H9 (cell line): ENCODE data around the gene ATP5IF1. TPM values are rescaled to one million over a fixed set of nuclear protein-coding genes. Genes with fewer than 3 reads are reported as not detected.

Experiments
- DNase-seq: peaks from one replicate; pipeline ENCODE4 v3.0.0-alpha.2; 2017
- H2AFZ ChIP-seq: one replicate; pipeline ENCODE4 v1.6.1; 2013; ENCODE audit warnings: mild to moderate bottlenecking, low read length, control low read depth, moderate library complexity
- H2AK5ac ChIP-seq: 2 replicates; pipeline ENCODE4 v1.6.1; 2013; ENCODE audit warnings: low read length, control low read depth, mixed read lengths; ENCODE audit not compliant: insufficient read length
- H2BK120ac ChIP-seq: one replicate; pipeline ENCODE4 v1.6.1; 2013; ENCODE audit warnings: low read depth, mild to moderate bottlenecking, low read length, control low read depth, inconsistent platforms; ENCODE audit not compliant: poor library complexity, severe bottlenecking
- H2BK12ac ChIP-seq: 2 replicates; pipeline ENCODE4 v1.6.1; 2013; ENCODE audit warnings: low read length, control low read depth, mixed read lengths, low read depth; ENCODE audit not compliant: insufficient read length
- H2BK15ac ChIP-seq: 2 replicates; pipeline ENCODE4 v1.6.1; 2013; ENCODE audit warnings: low read depth, low read length, control low read depth
- H2BK20ac ChIP-seq: one replicate; pipeline ENCODE4 v1.6.1; 2013; ENCODE audit warnings: low read depth, mild to moderate bottlenecking, low read length, control low read depth, inconsistent platforms; ENCODE audit not compliant: poor library complexity, severe bottlenecking
- H2BK5ac ChIP-seq: 2 replicates; pipeline ENCODE4 v1.6.1; 2013; ENCODE audit warnings: low read length, control low read depth, mixed read lengths; ENCODE audit not compliant: insufficient read length
- H3K14ac ChIP-seq: 2 replicates; pipeline ENCODE4 v1.6.1; 2013; ENCODE audit warnings: low read length, control low read depth; ENCODE audit not compliant: insufficient read depth
- H3K18ac ChIP-seq: 2 replicates; pipeline ENCODE4 v1.6.1; 2013; ENCODE audit warnings: low read depth, mild to moderate bottlenecking, mixed read lengths, low read length, control low read depth; ENCODE audit not compliant: insufficient read length
- H3K23ac ChIP-seq: 2 replicates; pipeline ENCODE4 v1.6.1; 2013; ENCODE audit warnings: low read length, control low read depth, mixed read lengths, low read depth; ENCODE audit not compliant: insufficient read length
- H3K23me2 ChIP-seq: 2 replicates; pipeline ENCODE4 v1.6.1; 2013; ENCODE audit warnings: low read depth, mild to moderate bottlenecking, mixed read lengths, low read length, control low read depth; ENCODE audit not compliant: insufficient read length, poor library complexity, severe bottlenecking
- H3K27ac ChIP-seq: 2 replicates; pipeline ENCODE4 v1.5.1; 2013; ENCODE audit warnings: low read length, control low read depth, mixed read lengths, low read depth; ENCODE audit not compliant: insufficient read length
- H3K27me3 ChIP-seq: 2 replicates; pipeline ENCODE4 v1.6.1; 2013; ENCODE audit warnings: low read length, control low read depth, inconsistent platforms; ENCODE audit not compliant: insufficient read depth
- H3K4ac ChIP-seq: 2 replicates; pipeline ENCODE4 v1.6.1; 2013; ENCODE audit warnings: low read depth, mild to moderate bottlenecking, control low read depth, inconsistent platforms, low read length, moderate library complexity
- H3K4me1 ChIP-seq: 2 replicates; pipeline ENCODE4 v1.6.1; 2013; ENCODE audit warnings: low read length, control low read depth, inconsistent platforms; ENCODE audit not compliant: insufficient read depth
- H3K4me2 ChIP-seq: 2 replicates; pipeline ENCODE4 v1.6.1; 2013; ENCODE audit warnings: low read length, control low read depth, mixed read lengths; ENCODE audit not compliant: insufficient read length, insufficient read depth
- H3K56ac ChIP-seq: 2 replicates; pipeline ENCODE4 v1.6.1; 2013; ENCODE audit warnings: low read depth, mild to moderate bottlenecking, mixed read lengths, low read length, control low read depth; ENCODE audit not compliant: insufficient read length
- H3K79me1 ChIP-seq: 2 replicates; pipeline ENCODE4 v1.6.1; 2013; ENCODE audit warnings: low read depth, mild to moderate bottlenecking, moderate library complexity, low read length, control low read depth, inconsistent platforms; ENCODE audit not compliant: insufficient read depth, poor library complexity, severe bottlenecking
- H3K79me2 ChIP-seq: 2 replicates; pipeline ENCODE4 v1.6.1; 2013; ENCODE audit warnings: low read length, control low read depth, inconsistent platforms; ENCODE audit not compliant: insufficient read depth
- H3K9ac ChIP-seq: 2 replicates; pipeline ENCODE4 v1.6.1; 2013; ENCODE audit warnings: low read length, control low read depth, mixed read lengths; ENCODE audit not compliant: insufficient read length; ENCODE audit errors: extremely low read depth
- H3K9me3 ChIP-seq: one replicate; pipeline ENCODE4 v1.6.1; 2013; ENCODE audit warnings: low read depth, low read length, inconsistent platforms; ENCODE audit not compliant: control insufficient read depth
- H3T11ph ChIP-seq: one replicate; pipeline ENCODE4 v1.6.1; 2013; ENCODE audit warnings: mild to moderate bottlenecking, low read length, control low read depth, inconsistent platforms
- H4K20me1 ChIP-seq: one replicate; pipeline ENCODE4 v1.6.1; 2013; ENCODE audit not compliant: control insufficient read depth, insufficient read length, insufficient read depth
- H4K5ac ChIP-seq: 2 replicates; pipeline ENCODE4 v1.6.1; 2013; ENCODE audit warnings: low read depth, mild to moderate bottlenecking, mixed read lengths, low read length, control low read depth; ENCODE audit not compliant: insufficient read length
- H4K8ac ChIP-seq: replicated peaks from 2 replicates; pipeline ENCODE4 v1.6.1; 2013; ENCODE audit warnings: low read length, control low read depth, mixed read lengths, low read depth; ENCODE audit not compliant: insufficient read length
- H4K91ac ChIP-seq: 2 replicates; pipeline ENCODE4 v1.6.1; 2013; ENCODE audit warnings: low read depth, mild to moderate bottlenecking, moderate library complexity, mixed read lengths, low read length, control low read depth; ENCODE audit not compliant: insufficient read length
- H3K27ac Mint-ChIP-seq, 3 experiments: 2 replicates in 2 of 3; 3 replicates in 1 of 3; pipeline ENCODE4 v1.8.0; 2020 to 2021; ENCODE audit warnings: mixed read lengths in 3 of 3, mild to moderate bottlenecking in 1 of 3, moderate library complexity in 1 of 3
- H3K27me3 Mint-ChIP-seq: 2 replicates; pipeline ENCODE4 v1.8.0; 2021; ENCODE audit warnings: low read depth, mild to moderate bottlenecking, moderate library complexity, mixed read lengths
- H3K36me3 Mint-ChIP-seq, 3 experiments: 2 replicates in 2 of 3; 3 replicates in 1 of 3; pipeline ENCODE4 v1.8.0; 2020 to 2021; ENCODE audit warnings: low read depth in 3 of 3, mixed read lengths in 3 of 3; ENCODE audit not compliant: insufficient read depth in 1 of 3
- H3K4me1 Mint-ChIP-seq, 2 experiments: 2 replicates each; pipeline ENCODE4 v1.8.0; 2020; ENCODE audit warnings: mixed read lengths in 2 of 2
- H3K4me3 Mint-ChIP-seq, 2 experiments: 2 replicates in 1 of 2; 3 replicates in 1 of 2; pipeline ENCODE4 v1.8.0; 2020 to 2021; ENCODE audit warnings: mild to moderate bottlenecking in 2 of 2, mixed read lengths in 2 of 2, moderate library complexity in 1 of 2
- H3K9me3 Mint-ChIP-seq, 2 experiments: 2 replicates in 1 of 2; 3 replicates in 1 of 2; pipeline ENCODE4 v1.8.0; 2020; ENCODE audit warnings: mild to moderate bottlenecking in 2 of 2, mixed read lengths in 2 of 2, moderate library complexity in 1 of 2
- CTCF ChIP-seq: fragments of 200-600 bp; sonication (generic); conservative IDR thresholded peaks from 3 replicates; pipeline ENCODE4 v1.8.0; 2021; ENCODE audit warnings: antibody characterized with exemption, mild to moderate bottlenecking
- WGBS: extraction: QIAGEN DNeasy Blood & Tissue Kit; methylation state at CpG from one replicate; pipeline ENCODE4 v1.1.7; 2013; ENCODE audit warnings: missing lambda C conversion rate, low lambda C conversion rate, mixed read lengths; ENCODE audit not compliant: insufficient read length; ENCODE audit errors: extremely low coverage; 5-methylcytosine and 5-hydroxymethylcytosine counted together
- total RNA-seq: library from RNA; stranded (reverse); gene quantifications from 2 replicates; pipeline ENCODE4 v1.2.1, GENCODE V29; 2021

The ATP5IF1 gene
- total RNA-seq, 1 experiment from 2014 or later = 257 TPM

- Histone ChIP-seq H3K27me3 (no peaks in the 10 kb centered on the region), H2AK5ac (no peak overlapping the region), H3K56ac (no peak overlapping the region), H2BK120ac (no peak overlapping the region), H3K23me2 (peaks cover 7% of the 10 kb centered on the region), H2BK5ac (no peak overlapping the region), H3K14ac (no peak overlapping the region), H2BK15ac (no peak overlapping the region), H3K79me2 (peaks cover 14% of the 10 kb centered on the region; the same call in 1 of the 2 replicates), H3K18ac (no peak overlapping the region), H2BK12ac (no peak overlapping the region), H3K27ac (no peak overlapping the region), H3K4me2 (no peak overlapping the region), H3K79me1 (no peaks in the 10 kb centered on the region), H3K4ac (no peak overlapping the region), H3K9ac (no peak overlapping the region), H4K5ac (no peak overlapping the region), H3K4me1 (no peaks in the 10 kb centered on the region), H4K8ac (no peak overlapping the region), H3T11ph (no peak overlapping the region), H3K9me3 (no peaks in the 10 kb centered on the region), H2BK20ac (no peak overlapping the region), H4K20me1 (no peaks in the 10 kb centered on the region), H2AFZ (no peak overlapping the region), H3K23ac (no peak overlapping the region), H4K91ac (no peak overlapping the region)
- Mint-ChIP-seq H3K27me3 (no peaks in the 10 kb centered on the region; the same call in 1 of the 2 replicates), H3K4me3 (no peak overlapping the region; a peak in 1 of 5 replicates), H3K36me3 (peaks cover under 1 to 3% (median 3%) of the 10 kb centered on the region in 3 experiments; a peak in 4 of 7 replicates), H3K27ac (no peak overlapping the region), H3K9me3 (no peaks in the 10 kb centered on the region), H3K4me1 (peaks cover 19 to 23% of the 10 kb centered on the region in 2 experiments)
- TF ChIP-seq CTCF = no peak
- DNase-seq = no peak
- WGBS = no CpG with 5 or more reads among the region's 4 CpGs
Observed at GRCh38 chr1:28257736-28258135, 21.8 kb downstream of the ATP5IF1 start.
